HCT116 (cell line): ENCODE results near the gene NT5C2. TPM values are rescaled to one million over a fixed set of nuclear protein-coding genes. Genes with fewer than 3 reads are reported as not detected.

Experiments used
- ATAC-seq: fragments of 200-7000 bp; cut with Tn5 transposase; 2 replicates; pipeline ENCODE4 v1.9.1; 2020; ENCODE audit warnings: mild to moderate bottlenecking, moderate library complexity
- BruUV-seq: library from RNA; stranded (reverse); fragments of 400-500 nt; replicated peaks from 2 replicates; lab custom pipeline; 2021; lab: Mats Ljungman, UMichigan
- CTCF ChIA-PET: fragments of 300-600 bp; sonication (Branson Sonifier 250); formaldehyde crosslinking; loops from one replicate; lab custom pipeline; 2021; ENCODE audit warnings: antibody characterized with exemption; lab: Charles Lee
- POLR2A ChIA-PET: fragments of 300-600, 350-600 bp; sonication (Branson Sonifier 250); formaldehyde crosslinking; loops from one replicate; lab custom pipeline; 2021; ENCODE audit warnings: antibody characterized with exemption; lab: Charles Lee
- RAD21 ChIA-PET, 2 experiments: fragments of 300-600 bp; sonication (Branson Sonifier 250); formaldehyde crosslinking; loops; one replicate each; lab custom pipeline; 2023; ENCODE audit warnings: low total read pairs in 2 of 2; ENCODE audit not compliant: uncharacterized antibody in 2 of 2, unreplicated experiment in 2 of 2, low non-redundant PET in 1 of 2; lab: Charles Lee
- DNase-seq: peaks from one replicate; pipeline ENCODE4 v3.0.0-alpha.2; 2010; ENCODE audit warnings: low read depth, low spot score
- H2AFZ ChIP-seq: fragments of 200-600 bp; shearing (Covaris generic), sonication (generic); 2 replicates; pipeline ENCODE4 v1.6.1; 2017; ENCODE audit warnings: low read depth, mixed run types, mixed read lengths, antibody characterized with exemption, low read length; ENCODE audit not compliant: poor library complexity, severe bottlenecking
- H3K27ac ChIP-seq: 2 replicates; pipeline ENCODE4 v1.5.1; 2012; ENCODE audit warnings: low read depth, low read length
- H3K27me3 ChIP-seq: fragments of 200-600 bp; sonication (generic); 2 replicates; pipeline ENCODE4 v1.6.1; 2016; ENCODE audit warnings: mixed run types, low read length, mixed read lengths; ENCODE audit not compliant: insufficient read depth
- H3K36me3 ChIP-seq, 2 experiments: fragments of 200-500 bp in 1 of 2; fragments of 200-600 bp in 1 of 2; sonication (Bioruptor generic) in 1 of 2; sonication (generic) in 1 of 2; 2 replicates each; pipeline versions ENCODE4 v1.5.1 to v1.6.1; 2014 to 2016; ENCODE audit warnings: low read length in 2 of 2, inconsistent platforms in 1 of 2, mixed read lengths in 1 of 2, mixed run types in 1 of 2; ENCODE audit not compliant: insufficient read depth in 2 of 2, control insufficient read depth in 1 of 2
- H3K4me1 ChIP-seq, 2 experiments: fragments of 200-600 bp in 1 of 2; sonication (generic) in 1 of 2; 2 replicates each; pipeline versions ENCODE4 v1.5.1 to v1.6.1; 2012 to 2017; ENCODE audit warnings: low read length in 2 of 2, inconsistent platforms in 1 of 2, mild to moderate bottlenecking in 1 of 2, mixed read lengths in 1 of 2, mixed run types in 1 of 2, moderate library complexity in 1 of 2; ENCODE audit not compliant: insufficient read depth in 2 of 2, control insufficient read depth in 1 of 2
- H3K4me2 ChIP-seq: fragments of 200-600 bp; sonication (generic); 2 replicates; pipeline ENCODE4 v1.6.1; 2017; ENCODE audit warnings: mixed run types, low read length, mixed read lengths
- H3K4me3 ChIP-seq, 2 experiments: fragments of 200-600 bp in 1 of 2; sonication (generic) in 1 of 2; replicated peaks in 1 of 2; 2 replicates each; pipeline ENCODE4 v1.5.1; 2011 to 2016; ENCODE audit warnings: low read length in 2 of 2, control low read depth in 1 of 2, low read depth in 1 of 2, mild to moderate bottlenecking in 1 of 2, mixed read lengths in 1 of 2, mixed run types in 1 of 2
- H3K79me2 ChIP-seq: fragments of 200-600 bp; sonication (generic); 2 replicates; pipeline ENCODE4 v1.6.1; 2017; ENCODE audit warnings: mild to moderate bottlenecking, mixed run types, low read length, moderate library complexity, mixed read lengths; ENCODE audit not compliant: insufficient read depth
- H3K9ac ChIP-seq: fragments of 200-600 bp; sonication (generic); 2 replicates; pipeline ENCODE4 v1.6.1; 2016; ENCODE audit warnings: low read length, mixed read lengths
- H3K9me2 ChIP-seq: fragments of 200-600 bp; sonication (generic), shearing (Covaris generic); 2 replicates; pipeline ENCODE4 v1.6.1; 2017; ENCODE audit warnings: mixed run types, mild to moderate bottlenecking, moderate library complexity; ENCODE audit not compliant: insufficient read depth
- H3K9me3 ChIP-seq, 2 experiments: fragments of 200-500 bp in 1 of 2; fragments of 200-600 bp in 1 of 2; sonication (Bioruptor generic) in 1 of 2; sonication (generic) in 1 of 2; 2 replicates each; pipeline ENCODE4 v1.6.1; 2014 to 2017; ENCODE audit warnings: low read length in 2 of 2, mixed read lengths in 2 of 2, inconsistent platforms in 1 of 2, low read depth in 1 of 2, mild to moderate bottlenecking in 1 of 2, mixed run types in 1 of 2, moderate library complexity in 1 of 2; ENCODE audit not compliant: control insufficient read depth in 1 of 2, insufficient read depth in 1 of 2
- H4K20me1 ChIP-seq: fragments of 200-600 bp; sonication (generic), shearing (Covaris generic); 2 replicates; pipeline ENCODE4 v1.6.1; 2017; ENCODE audit warnings: mixed run types, mild to moderate bottlenecking, moderate library complexity; ENCODE audit not compliant: insufficient read depth
- CEBPB ChIP-seq: IDR thresholded peaks from 2 replicates; pipeline ENCODE4 v1.6.1; 2012; ENCODE audit warnings: low read depth
- MAX ChIP-seq: IDR thresholded peaks from 2 replicates; pipeline ENCODE4 v1.6.1; 2012
- POLR2AphosphoS5 ChIP-seq: IDR thresholded peaks from 2 replicates; pipeline ENCODE4 v1.6.1; 2011; ENCODE audit warnings: mild to moderate bottlenecking, low read depth, low read length, moderate library complexity
- REST ChIP-seq: IDR thresholded peaks from 2 replicates; pipeline ENCODE4 v1.6.1; 2012; ENCODE audit warnings: low read depth
- SIN3A ChIP-seq: IDR thresholded peaks from 2 replicates; pipeline ENCODE4 v1.6.1; 2012; ENCODE audit warnings: low read depth
- YY1 ChIP-seq: IDR thresholded peaks from 2 replicates; pipeline ENCODE4 v1.6.1; 2011; ENCODE audit warnings: low read length, low read depth, moderate library complexity, mild to moderate bottlenecking; ENCODE audit not compliant: insufficient replicate concordance; ENCODE audit errors: extremely low read depth
- ZBTB33 ChIP-seq: IDR thresholded peaks from 2 replicates; pipeline ENCODE4 v1.6.1; 2011; ENCODE audit warnings: mild to moderate bottlenecking, low read length, moderate library complexity; ENCODE audit not compliant: insufficient replicate concordance; ENCODE audit errors: extremely low read depth
- intact Hi-C: fragments of 100-400 bp; cut with micrococcal nuclease; formaldehyde crosslinking; loops from 2 replicates; pipeline ENCODE4 v1.10.0; 2022
- total RNA-seq: library from RNA; stranded (reverse); gene quantifications from one replicate; pipeline ENCODE4 v1.2.1, GENCODE V29; 2021; ENCODE audit not compliant: unreplicated experiment

Gene NT5C2
- total RNA-seq, 1 experiment from 2014 or later, result 63.0 TPM

- Histone ChIP-seq H2AFZ (no peak overlapping the region), H3K9me2 (no peaks in the 10 kb centered on the region), H3K4me3 (no peak overlapping the region), H3K9me3 (no peaks in the 10 kb centered on the region), H3K4me2 (no peak overlapping the region), H3K27ac (no peak overlapping the region), H3K4me1 (peaks cover 0 to 9% of the 10 kb centered on the region in 2 experiments; a peak in 2 of 4 replicates), H3K36me3 (no peaks in the 10 kb centered on the region), H3K9ac (no peak overlapping the region), H3K79me2 (peaks cover 44% of the 10 kb centered on the region), H4K20me1 (0 out of 2 replicates have a peak, but pooled peaks cover 6% of the 10 kb centered on the region), H3K27me3 (no peaks in the 10 kb centered on the region)
- POLR2A ChIA-PET, result no interaction called here
- ATAC-seq, result no peak
- CTCF ChIA-PET, result interaction anchor here (3.1 kb wide), 1 partner anchor 127 kb away, joined by 8 read pairs; no protein-coding TSS in a partner anchor
- intact Hi-C loops, result no loop called here
- RAD21 ChIA-PET, result no interaction called here
- BruUV-seq, result no TSS peak
- TF ChIP-seq POLR2AphosphoS5, result no peak
- no peak for TF ChIP-seq REST
- no peak for TF ChIP-seq SIN3A
- no peak for TF ChIP-seq CEBPB
- TF ChIP-seq ZBTB33, result no peak
- no peak for TF ChIP-seq YY1
- no peak for TF ChIP-seq MAX
- DNase-seq, result no peak
These were observed 75.8 kb downstream of the NT5C2 start for GRCh38 chr10:103117247-103117646.
